Stimulated activated CD4-positive, alpha-beta T cell treated with anti-CD3 and anti-CD28 coated beads, Interleukin-1b, Interleukin-23, amount 100 ng/mL, for 48 hours (primary cell): Measurements from ENCODE around the gene CERS1.

ENCODE experiments used
- DNase-seq: peaks from one replicate; pipeline ENCODE4 v3.0.0-alpha.2; 2020

CERS1 gene

DNA sequence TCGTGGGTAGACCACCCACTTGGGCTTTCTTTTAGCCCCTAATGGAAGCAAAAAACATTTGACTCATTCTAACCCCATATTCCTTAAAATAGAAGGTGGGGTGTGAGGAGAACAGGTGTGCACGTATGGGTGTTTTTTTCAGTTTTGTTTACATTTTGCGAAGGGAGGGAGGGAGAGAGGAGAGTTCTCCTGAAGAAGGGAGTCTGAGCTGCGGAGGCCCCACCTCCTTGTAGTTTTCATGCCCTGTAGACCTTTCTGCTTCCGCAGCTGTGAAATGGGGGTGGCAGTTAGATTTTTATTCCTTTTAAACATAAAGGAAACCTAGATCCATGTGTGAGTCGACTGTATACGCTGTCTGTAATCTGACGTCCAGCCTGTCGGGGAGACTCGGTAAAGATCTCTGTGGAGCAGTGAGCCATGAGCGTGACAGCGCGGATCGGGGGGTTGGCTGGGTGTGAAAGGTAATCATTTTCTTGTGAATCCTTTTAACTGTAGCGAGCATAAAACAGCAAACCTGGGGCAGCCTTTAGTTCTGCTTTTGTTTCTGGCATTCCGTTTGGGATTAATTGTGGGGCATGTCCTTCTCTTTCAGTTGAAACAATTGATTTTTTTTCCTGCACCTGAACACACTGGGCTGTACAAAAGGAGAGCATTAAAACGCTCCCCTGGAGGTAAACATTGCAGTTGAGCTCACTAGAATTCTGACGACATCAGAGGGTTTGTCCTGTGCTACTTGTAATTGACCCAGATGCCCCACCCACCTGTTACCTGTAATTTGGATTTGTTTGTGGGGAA lies 61.9 kb downstream of the CERS1 start:
- no peak for DNase-seq

DNA sequence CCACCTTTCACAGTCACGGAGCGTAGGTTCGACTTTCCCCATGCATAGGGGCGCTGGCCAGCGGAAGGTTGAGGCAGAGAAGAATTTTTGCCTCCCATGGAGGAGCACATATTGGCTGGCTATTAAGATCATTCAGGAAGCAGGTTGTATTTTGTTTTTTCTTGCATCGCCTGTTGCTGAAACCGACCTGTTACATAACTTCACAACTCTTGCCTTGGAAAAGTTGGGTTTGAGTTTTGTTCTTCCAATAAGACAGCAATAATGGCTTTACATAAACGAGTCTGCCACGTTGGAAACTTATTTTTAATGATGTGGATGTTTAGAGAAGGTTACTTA lies 62.8 kb downstream of the CERS1 start:
- DNase-seq, result no peak

DNA sequence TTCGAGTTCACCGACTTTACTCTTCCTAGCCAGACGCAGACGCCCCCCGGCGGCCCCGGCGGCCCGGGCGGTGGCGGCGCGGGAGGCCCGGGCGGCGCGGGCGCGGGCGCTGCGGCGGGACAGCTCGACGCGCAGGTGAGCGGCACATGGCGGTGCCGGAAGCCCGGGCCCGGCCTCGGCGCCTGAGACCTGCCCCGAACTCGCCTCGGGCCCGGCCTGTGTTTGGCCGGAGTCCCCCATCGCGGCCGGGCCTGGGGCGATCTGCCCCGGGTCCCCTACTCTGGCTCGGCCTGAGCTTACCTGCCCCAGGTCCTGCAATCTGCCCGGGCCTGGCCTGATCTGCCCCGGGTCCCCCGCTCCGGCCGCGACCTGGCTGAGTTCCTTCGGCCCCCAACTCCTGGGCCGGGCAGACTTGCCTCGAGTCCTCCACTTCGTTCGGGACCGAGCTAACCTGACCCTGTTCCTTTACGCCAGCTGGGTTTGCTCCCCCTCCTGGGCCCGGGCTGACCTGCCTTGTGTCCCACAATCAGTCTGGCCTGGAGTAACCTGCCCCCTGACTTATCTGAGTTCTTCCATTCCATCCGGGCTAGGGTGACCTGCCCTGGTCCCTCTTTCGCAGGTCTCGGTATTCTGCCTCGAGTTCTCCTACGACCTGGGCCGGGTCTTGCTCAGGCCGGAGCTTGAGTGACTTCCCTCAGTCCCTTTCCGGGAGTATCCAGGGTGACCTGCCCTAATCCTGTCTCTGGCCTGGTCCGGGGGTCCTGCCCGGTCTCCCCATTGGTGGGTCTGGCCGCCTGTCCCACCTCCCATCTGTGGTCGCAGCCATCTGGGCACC lies 63.4 kb downstream of the CERS1 start:
- peak; percentile 22 for DNase-seq

DNA sequence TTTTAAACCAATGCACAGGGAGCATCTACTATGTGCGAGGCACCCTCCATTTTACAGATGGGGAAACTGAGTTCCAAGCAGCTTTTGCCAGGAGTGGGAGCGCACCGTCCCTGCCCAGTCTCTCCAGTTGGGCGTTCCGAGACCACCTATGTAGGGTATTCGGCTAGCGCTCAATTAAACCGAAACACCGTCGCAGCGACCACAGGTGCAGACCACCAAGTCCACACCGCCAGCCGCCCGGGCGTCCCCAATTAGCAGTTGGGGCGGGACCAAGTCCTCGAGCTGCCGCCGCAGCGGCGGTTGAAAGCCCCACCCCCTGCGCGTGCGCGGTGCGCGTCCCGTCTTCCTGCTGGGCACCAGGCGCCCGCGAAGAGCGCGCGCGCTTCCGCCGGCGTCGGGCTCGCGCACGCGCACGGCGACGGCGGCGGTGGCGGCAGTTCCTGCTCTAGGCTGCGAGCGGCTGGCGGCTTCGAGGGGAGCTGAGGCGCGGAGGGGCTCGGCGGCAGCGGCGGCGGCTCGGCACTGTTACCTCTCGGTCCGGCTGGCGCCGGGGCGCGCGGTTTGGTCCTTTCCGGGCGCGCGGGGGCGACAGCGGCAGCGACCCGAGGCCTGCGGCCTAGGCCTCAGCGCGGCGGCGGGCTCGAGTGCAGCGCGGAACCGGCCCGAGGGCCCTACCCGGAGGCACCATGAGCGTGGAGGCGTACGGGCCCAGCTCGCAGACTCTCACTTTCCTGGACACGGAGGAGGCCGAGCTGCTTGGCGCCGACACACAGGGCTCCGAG lies 64.2 kb downstream of the CERS1 start, which contains the start of gene UPF1:
Gene UPF1, plus strand, starts transcription at position 436 of the 782 bp plus-strand sequence. Its CDS starts 251 bp downstream, at position 687.
- DNase-seq, result peak; percentile 95

DNA sequence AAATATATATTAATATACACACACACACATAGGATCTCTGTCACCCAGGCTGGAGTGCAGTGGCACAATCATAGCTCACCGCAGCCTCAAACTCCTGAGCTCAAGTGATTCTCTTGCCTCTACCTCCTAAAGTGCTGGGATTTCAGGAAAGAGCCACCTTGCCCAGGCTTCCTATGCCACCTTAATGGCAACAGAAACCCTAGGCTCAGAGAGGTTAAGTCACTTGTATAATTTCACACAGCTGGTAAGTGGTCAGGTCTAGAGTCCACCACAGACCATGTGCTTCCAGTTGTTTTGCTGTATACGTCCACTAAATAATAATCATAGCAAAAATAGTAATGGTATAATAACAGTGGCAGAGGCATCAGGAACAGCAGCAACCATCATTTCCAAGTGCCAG lies 65.5 kb downstream of the CERS1 start:
- no peak for DNase-seq

DNA sequence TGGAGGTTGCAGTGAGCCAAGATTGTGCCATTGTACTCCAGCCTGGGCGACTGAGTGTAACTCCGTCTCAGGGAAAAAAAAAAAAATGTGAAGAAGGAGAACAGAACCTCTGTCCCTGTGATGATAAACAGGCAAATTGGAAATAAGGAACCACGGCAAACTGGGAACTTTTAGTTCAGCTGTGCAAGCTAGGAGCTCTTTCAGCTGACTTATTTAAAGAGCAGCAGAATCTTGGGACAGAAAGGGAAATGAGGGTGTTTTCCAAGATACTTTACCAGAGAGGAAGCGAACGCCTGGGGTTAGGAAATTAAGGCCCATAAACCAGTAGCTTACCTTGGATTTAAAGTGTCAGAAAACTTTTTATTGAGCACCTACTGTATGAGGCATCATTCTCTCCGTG lies 67.2 kb downstream of the CERS1 start:
- DNase-seq, result no peak
